ENCODE measurements around the gene BEGAIN.
A peak's percentile ranks its signal among the peaks of the same experiment; 100 is the strongest.

BEGAIN gene

GRCh38 chr14:100570726-100571454 lies 16.3 kb downstream of the BEGAIN start:
- no peak for DNase-seq

DNA sequence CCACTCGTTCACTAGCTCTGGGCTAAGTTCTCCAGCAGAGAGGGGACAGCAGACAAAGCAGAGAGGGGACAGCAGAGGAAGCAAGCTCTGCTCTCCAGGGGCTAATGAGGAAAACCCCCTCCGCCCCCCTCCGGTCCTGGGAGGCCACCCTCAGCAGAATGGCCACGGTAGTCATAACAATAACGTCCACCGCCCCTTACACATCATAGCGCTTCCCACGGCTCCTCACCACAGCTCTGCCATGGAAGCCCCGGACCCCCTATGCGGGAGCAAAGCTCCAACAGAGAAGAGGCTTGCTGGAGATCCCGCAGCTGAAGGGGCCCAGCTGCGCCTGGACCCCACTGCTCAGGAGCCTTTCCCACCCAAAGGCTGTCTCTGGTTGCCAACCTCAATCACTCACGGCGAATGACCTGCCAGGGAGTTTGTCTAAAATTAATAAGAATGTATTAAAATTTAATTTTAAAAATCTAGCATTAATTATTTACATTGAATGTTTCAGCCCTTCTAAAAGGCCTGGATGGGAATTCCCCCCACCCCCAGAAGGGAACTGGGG lies 17.4 kb downstream of the BEGAIN start:
- DNase-seq: no peak

- DNase-seq: no peak
Observed at GRCh38 chr14:100568998-100569733, 18.1 kb downstream of the BEGAIN start.

- DNase-seq: peak in 3 of 58 donors; percentile 23 to 51 (median 47)
Observed at GRCh38 chr14:100568164-100568997, 18.8 kb downstream of the BEGAIN start.

GRCh38 chr14:100567877-100568163 lies 19.4 kb downstream of the BEGAIN start:
- DNase-seq: no peak

DNA sequence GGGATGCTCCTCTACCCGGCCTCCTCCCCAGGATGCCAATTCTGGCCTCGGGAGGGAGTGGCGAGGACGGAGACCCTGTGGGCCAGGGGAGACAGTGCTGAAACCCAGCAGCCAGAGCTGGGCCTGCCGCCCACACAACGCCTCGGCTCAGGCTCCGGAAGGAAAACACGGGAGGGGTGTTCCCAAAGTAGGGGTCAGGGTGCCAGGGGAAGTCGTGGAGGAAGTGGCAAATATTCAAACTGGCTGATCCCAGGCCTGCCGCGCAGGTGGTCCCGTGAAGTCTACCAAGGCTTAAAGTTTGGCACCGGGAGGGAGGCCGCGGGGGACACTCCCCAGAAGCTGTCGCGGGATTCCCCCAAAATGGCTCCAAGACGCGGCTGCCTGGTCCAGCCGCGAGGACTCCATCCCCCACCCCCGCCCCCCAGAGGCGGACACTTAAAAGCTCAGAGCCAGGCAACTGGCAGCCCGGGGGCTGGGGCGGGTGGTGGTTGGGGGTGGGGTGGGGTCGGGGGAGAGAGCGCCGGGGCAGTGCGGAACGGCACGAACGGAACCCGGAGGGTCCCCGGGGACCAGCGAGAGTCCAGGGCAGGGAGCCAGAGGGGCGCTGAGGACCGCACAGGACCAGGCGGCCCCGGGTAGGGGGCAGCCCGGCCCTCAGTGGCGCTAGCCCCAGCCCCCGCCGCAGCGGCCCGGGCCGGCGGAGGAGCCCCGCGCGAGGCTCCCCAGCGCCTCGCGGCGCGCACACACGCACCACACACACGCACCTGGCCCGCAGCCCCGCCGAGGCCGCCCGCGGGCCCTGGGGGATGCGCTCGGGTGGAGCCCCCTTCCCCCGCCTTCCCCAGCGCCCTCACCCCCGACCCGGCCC lies 20.0 kb downstream of the BEGAIN start:
- DNase-seq: peak in 4 of 58 donors; percentile 11 to 49 (median 28)

DNA sequence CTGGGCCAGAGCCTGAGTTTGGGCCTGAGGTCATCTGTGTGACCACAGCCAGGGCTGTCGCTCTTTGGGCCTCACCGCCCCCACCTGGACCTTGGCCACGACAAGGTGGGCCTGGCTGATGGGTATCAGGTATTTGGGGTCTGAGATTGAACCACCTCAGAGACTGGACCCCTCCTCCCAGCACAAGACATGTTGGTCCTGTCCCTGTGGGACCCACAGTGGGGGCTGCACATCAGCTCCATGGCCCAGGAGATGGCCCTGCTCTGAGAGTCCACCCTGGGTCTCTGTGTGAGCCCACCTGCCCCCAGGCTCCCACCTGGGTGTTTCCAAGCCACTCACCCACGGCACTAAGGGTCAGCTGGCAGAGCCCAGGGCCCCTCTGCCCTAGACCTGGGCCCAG lies 20.6 kb downstream of the BEGAIN start:
- DNase-seq: no peak

GRCh38 chr14:100566119-100566518 lies 21.1 kb downstream of the BEGAIN start:
- DNase-seq: no peak

DNA sequence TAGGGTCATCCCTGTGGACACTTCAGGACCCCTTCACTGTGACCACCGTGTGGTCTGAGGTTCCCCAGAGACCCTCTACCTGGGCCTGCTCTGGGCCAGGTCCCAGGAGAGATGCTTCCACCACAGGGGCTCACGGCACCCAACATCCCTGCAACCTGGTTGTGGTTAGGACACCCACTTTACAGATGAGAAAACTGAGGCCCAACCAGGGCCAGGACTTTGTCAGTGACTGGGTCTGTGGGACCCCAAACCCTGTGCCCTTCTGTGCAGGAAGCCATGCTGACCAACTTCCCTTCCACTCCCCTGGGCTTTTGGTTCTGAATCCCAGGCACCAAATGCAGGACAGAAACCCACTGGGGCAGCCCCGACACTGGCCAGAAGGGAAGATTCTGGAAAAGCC lies 21.6 kb downstream of the BEGAIN start:
- DNase-seq: no peak

DNA sequence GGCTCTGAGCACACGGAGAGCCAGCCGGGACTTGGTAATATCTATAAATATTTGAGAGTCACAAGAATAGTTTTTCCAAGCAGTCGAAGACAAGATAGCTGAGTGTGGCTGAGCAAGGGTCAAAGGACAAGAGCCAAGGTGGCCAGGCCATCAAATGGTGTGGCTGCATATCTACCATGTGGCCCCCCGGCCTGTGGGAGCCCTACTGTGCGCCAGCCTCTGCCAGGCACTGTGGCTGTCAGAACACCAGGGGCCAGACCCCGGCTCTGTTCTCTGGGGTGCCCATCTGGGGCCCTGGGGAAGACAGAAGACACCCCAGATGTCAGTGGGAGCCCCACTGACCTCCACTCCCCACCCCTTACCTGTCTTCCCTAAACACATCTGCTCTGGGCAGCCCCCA lies 22.7 kb downstream of the BEGAIN start:
- peak in 3 of 58 donors; percentile 11 to 18 (median 18) for DNase-seq

- DNase-seq: no peak
Observed at GRCh38 chr14:100562751-100563150, 24.5 kb downstream of the BEGAIN start.

DNA sequence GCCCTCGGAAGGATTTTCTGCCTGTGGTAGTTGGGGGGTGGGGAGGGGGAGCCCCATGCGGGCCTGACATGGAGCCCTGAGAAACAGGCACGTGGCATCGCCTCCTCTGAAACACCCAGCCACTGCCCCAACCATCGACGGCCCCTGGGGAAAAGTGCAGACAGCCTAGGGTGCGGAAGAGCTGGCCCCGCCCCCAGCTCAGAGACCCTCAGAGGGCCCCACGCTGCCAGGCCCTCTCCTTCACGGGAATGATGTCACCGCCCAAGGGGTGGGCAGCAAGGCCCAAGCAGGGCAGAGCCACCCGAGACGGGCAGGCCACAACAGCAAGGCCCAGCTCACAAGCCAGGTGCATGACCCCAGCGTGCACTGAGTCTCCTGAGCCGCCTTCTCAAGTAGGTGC lies 26.2 kb downstream of the BEGAIN start:
- no peak for DNase-seq

- no peak for DNase-seq
Observed at GRCh38 chr14:100560471-100560870, 26.7 kb downstream of the BEGAIN start.

DNA sequence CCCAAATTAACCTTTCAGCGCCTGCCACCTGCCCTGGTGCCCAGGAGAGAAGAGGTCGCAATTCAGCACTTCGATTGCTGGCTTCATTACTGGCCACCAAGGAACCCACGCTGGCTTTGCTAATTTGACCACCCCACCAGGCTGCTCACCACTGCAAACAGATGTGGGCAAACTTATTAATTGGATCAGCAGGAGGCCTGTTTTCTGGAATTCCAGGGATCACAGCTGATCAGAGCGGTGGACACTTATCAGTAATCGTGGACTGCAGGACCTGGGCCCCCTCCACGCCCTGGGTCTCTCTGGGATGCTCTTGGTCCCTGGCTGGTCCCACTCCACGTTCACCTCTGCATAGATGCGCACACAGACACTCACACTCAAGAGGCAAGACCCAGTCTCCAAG lies 27.8 kb downstream of the BEGAIN start:
- DNase-seq: no peak

GRCh38 chr14:100558966-100559365 lies 28.3 kb downstream of the BEGAIN start:
- no peak for DNase-seq

DNA sequence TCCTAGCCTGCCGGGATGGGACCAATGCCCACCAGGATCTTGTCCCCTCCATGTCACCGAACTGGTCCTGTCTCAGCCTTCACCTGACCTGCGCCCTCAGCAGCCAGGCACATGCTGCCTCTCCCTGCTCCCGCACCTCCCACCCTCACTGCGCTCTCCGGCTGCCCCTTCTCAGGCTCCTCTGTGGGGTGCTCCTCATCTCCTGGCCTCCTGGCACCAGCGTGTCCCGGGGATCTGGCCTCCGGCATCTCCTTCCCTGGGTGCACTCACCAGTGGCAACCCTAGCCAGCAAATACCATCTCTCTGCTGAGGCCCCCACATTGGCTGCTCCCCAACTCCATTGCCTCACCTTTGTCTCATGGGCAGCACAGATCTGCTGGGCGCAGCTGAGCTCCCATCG lies 29.0 kb downstream of the BEGAIN start:
- DNase-seq: no peak

DNA sequence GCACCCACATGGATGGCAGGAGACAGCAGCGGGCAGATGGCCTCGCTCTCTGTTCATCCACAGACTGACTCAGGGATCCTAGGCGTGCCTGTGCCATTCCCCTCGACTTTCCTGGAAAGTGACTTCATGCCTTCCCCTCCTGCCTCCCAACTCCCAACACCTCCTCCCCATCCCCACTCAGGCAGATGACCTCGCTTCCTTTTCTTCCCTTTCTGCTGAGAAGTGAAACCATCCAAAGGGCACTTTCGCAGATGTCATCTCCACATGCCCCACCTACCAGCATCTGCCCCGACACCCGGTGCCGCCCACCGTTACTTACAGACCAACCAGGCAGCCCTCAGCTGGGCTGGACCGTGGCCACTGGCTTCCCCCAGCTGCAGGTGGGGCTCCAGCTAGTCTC lies 29.6 kb downstream of the BEGAIN start:
- peak in 6 of 58 donors; percentile 8 to 33 (median 26) for DNase-seq

DNA sequence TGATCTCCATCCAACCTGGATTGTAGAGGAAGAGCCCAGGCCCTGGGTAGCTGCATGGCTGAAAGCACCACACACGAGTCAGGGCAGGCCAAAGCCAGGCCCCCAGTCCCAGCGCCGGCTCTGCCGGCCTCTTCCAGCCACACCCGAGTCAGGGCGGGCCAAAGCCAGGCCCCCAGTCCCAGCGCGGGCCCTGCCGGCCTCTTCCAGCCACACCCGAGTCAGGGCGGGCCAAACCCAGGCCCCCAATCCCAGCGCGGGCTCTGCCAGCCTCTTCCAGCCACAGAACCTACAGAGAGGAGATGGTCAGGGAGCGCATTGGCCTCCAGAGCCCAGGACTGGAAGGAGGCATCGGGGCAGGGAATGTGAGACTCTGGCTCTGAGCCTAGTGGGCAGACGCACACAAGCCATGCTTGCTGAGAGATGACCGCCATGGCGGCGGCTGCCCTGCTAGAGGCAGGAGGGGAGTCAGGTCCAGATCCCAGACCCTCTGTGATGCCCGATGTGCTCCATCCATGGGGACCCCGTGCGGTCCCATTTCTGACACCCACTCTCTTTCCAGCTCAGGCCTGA lies 30.2 kb downstream of the BEGAIN start:
- DNase-seq: no peak

GRCh38 chr14:100556140-100556475 lies 31.1 kb downstream of the BEGAIN start:
- DNase-seq: no peak

GRCh38 chr14:100555436-100556139 lies 31.6 kb downstream of the BEGAIN start:
- DNase-seq: no peak
